ENCODE results near the gene ARL15.

DNA sequence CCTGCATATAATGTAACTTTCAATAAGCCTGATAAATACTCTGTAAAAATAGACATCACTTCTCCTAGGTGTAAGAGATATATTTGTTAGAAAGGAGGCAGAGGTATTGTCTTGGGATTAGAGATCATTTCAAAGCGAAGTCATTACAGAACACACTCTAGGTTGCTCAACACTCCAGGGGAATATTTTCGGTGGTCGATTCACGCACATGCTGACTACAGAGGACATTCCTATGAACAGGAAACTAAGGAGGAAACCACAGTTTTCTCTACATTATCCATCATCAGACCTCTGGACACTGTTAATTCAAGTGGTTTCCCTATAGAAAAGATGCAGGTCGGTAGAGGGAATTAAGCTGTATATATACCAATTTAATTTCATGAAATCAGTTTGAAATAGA, 379.9 kb downstream of the ARL15 start:
- TF ChIP-seq, protein P1, sequence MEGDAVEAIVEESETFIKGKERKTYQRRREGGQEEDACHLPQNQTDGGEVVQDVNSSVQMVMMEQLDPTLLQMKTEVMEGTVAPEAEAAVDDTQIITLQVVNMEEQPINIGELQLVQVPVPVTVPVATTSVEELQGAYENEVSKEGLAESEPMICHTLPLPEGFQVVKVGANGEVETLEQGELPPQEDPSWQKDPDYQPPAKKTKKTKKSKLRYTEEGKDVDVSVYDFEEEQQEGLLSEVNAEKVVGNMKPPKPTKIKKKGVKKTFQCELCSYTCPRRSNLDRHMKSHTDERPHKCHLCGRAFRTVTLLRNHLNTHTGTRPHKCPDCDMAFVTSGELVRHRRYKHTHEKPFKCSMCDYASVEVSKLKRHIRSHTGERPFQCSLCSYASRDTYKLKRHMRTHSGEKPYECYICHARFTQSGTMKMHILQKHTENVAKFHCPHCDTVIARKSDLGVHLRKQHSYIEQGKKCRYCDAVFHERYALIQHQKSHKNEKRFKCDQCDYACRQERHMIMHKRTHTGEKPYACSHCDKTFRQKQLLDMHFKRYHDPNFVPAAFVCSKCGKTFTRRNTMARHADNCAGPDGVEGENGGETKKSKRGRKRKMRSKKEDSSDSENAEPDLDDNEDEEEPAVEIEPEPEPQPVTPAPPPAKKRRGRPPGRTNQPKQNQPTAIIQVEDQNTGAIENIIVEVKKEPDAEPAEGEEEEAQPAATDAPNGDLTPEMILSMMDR (IDR thresholded peaks at IDR 0.05), result no peak
- no peak for TF ChIP-seq POLR2AphosphoS5 (IDR thresholded peaks at IDR 0.05)
